Epithelial cell of prostate (primary cell): Measurements from ENCODE around the gene CCNB1IP1.

Source experiments
- DNase-seq: peaks from one replicate; pipeline ENCODE4 v3.0.0-alpha.2; 2011; ENCODE audit warnings: low read depth, low spot score
- H3K27ac ChIP-seq: fragments of 450-650 bp; 2 replicates; pipeline ENCODE4 v1.5.1; 2017; ENCODE audit warnings: mild to moderate bottlenecking

CCNB1IP1 gene

DNA sequence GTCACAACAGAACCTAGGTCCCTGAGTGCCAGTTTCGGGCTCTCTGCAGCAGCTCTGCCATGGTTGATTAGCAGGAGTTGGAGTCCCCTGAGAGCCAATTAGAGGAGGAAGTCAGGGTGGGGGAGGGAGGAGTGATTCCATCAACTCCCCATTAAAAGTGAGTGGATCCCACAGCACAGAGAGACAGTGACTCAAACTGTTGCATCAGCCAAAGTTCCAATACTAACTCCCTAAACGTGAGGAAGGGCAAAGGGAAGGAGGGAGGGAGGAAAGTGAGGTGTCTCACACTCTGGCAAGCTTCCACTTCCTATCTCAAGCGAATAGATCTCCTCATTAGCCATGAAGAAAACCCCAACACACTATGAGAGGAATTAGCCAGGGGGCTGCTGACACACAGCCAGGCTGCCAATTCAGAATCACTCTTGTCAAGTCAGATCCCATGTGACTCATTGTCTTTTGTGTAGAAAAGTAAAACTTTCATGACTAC is 70.4 kb downstream of the CCNB1IP1 start:
- peak overlapping the region; percentile 75 for H3K27ac ChIP-seq
- DNase-seq, result peak; percentile 79
